Colonic mucosa (tissue), 4 donors: ENCODE measurements around the gene GLI2. TPM values are rescaled to one million over a fixed set of nuclear protein-coding genes. Genes with fewer than 3 reads are reported as not detected.
A peak's percentile ranks its signal among the peaks of the same experiment; 100 is the strongest.

Source experiments
- DNase-seq: peaks from one replicate; pipeline ENCODE4 v3.0.0-alpha.2; 2020
- H3K27ac ChIP-seq: fragments of 200-600 bp; one replicate; pipeline ENCODE4 v1.8.0; 2021
- H3K27me3 ChIP-seq: fragments of 200-600 bp; one replicate; pipeline ENCODE4 v1.8.0; 2021
- H3K36me3 ChIP-seq: fragments of 200-600 bp; one replicate; pipeline ENCODE4 v1.8.0; 2021
- H3K4me1 ChIP-seq: fragments of 200-600 bp; one replicate; pipeline ENCODE4 v1.8.0; 2021; ENCODE audit warnings: mild to moderate bottlenecking
- H3K4me3 ChIP-seq: fragments of 200-600 bp; one replicate; pipeline ENCODE4 v1.8.0; 2021
- H3K9ac ChIP-seq, 2 donors: one replicate each; pipeline ENCODE4 v1.7.0; 2013; ENCODE audit warnings: control low read depth in 2 of 2, low read depth in 2 of 2, low read length in 2 of 2
- H3K9me3 ChIP-seq: fragments of 200-600 bp; one replicate; pipeline ENCODE4 v1.8.0; 2021
- CTCF ChIP-seq: fragments of 200-600 bp; IDR thresholded peaks from one replicate; pipeline ENCODE4 v1.8.0; 2022; ENCODE audit warnings: antibody characterized with exemption, mild to moderate bottlenecking
- intact Hi-C: fragments of 100-400 bp; cut with DNase I; formaldehyde crosslinking; loops from one replicate; pipeline ENCODE4 v1.14.1; 2022
- total RNA-seq, 2 donors: library from RNA; stranded (reverse); fragmentation: NEBNext Ultra II Directional in 1 of 2; extraction: Animal tissue kit (Norgen Biotek cat#: 25700) in 1 of 2; gene quantifications; one replicate each; pipeline ENCODE4 v1.2.1, GENCODE V29; 2021
- donor health status: healthy.
- donor health status: DM: no; HTN: no; CAD: no.
- donor health status: DM: no; HTN: no; CAD: no.

GLI2 gene
- total RNA-seq, 2 donors from 2014 or later = 1.3 to 2.0 TPM

DNA sequence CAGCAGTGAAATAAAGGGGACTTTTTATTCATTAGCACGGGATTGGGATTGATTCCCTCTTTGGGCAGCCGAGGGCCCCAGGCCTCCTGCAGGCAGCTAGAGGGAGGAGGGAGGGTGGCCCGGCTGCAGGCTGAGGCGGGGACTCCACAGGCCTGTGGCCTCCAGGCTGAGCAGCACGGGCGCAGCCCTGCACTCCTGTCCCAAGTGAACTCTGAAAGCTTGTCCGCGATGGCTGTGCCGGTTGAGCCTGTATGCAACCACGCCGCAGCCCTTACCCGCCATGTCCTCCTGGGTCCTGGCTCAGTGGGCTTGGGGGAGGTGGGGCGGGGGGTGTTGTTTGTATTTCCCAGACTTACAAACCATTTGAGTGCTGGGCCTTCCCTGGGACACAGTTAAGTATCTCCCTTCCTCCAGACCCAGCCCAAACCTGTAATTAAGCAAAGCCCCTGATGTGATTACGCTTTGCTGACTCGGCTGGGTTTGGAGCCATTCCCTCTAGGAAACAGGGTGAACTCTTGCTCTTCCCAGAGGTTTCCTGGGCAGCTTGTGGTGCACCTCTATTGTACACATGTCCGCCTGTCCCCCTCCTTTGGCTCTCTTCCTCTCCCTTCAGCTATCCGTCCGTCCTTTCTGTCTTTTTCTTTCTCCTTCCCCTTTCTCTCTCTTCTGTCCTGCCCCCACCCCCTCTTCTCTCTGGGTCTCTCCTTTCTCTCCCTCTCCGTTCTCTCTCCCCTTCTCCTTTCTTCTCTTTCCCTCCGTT lies 5.3 kb downstream of the GLI2 start:
- H3K27me3 ChIP-seq = peaks cover 38% of the 10 kb centered on the region
- intact Hi-C loops = no loop called here
- H3K4me1 ChIP-seq = no peaks in the 10 kb centered on the region
- DNase-seq = peak; percentile 24
- H3K4me3 ChIP-seq = peak overlapping the region; percentile 26
- no peak for TF ChIP-seq CTCF
- H3K36me3 ChIP-seq = no peaks in the 10 kb centered on the region
- no peaks in the 10 kb centered on the region for H3K9me3 ChIP-seq
- H3K9ac ChIP-seq = no peak overlapping the region
- no peak overlapping the region for H3K27ac ChIP-seq

DNA sequence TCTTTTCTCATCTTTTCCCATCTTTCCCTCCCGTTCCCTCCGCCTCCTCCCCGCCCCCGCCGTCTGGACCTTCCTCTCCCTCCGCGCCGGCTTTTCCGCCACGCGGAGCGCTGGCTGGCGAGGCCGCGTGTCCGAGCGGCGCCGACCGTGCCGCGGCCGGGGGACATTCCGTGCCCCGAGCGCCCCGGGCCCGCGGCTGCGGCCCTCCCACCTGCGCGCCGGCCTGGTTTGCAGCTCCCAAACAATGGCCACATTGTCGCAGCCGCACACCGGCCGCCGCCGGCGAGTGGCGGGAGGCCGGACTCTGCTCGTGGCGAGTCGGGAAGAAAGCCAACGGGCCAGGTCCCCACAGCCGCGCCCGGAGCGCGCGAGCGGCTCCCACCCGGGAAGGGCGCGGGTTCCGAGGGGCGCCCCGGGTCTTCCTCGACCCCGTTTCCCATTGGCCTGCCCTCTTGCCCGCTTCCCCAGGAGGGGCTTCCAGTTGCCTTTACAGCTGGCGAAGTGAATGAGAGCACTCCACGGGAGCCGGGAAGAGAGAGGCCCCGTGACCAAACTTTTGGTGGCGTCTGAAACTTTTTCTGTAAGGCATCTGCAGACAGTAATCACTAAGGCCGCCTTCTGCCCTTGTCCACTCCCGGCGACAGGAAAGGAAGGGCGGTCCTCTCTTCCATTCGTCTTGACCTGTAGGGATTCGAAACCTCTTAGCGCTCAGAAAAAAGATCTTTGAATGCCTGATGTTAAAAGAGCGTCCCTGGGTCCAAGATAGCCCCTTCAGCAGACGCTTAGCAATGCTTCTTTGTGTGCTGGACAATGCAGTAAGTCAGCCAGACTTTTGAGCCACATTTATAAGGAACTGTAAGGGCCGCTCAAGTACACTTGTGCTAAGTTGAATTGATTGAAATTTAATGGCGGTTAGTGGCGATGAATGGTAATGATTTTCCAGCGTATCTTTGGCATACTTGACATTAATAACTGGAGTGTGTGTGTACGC lies 6.2 kb downstream of the GLI2 start:
- Histone ChIP-seq H3K4me1 (no peaks in the 10 kb centered on the region), H3K9ac (no peak overlapping the region), H3K4me3 (peak overlapping the region; percentile 26), H3K27me3 (peaks cover 29% of the 10 kb centered on the region), H3K27ac (no peak overlapping the region), H3K9me3 (no peaks in the 10 kb centered on the region), H3K36me3 (no peaks in the 10 kb centered on the region)
- DNase-seq = peak; percentile 34
- intact Hi-C loops = no loop called here
- TF ChIP-seq CTCF = no peak

DNA sequence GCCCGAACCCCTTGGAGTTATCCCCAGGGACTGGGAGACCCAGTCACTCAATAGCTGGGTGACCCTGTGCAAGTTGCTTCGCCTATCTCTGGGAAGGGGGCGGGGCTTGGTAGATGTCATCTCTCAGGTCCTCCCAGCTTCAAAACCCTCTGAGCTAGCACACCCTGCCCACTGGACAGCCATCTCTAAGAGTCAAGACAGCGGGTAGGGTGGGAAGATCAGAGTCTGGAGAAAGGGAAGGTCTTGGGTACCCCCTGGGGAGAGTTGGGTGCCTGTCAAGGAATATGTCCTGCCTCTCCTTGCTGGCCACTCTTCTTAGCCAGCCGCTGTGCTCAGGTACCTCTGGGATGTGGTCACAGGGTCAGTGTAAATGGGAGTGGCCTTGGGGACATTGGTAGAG lies 8.0 kb downstream of the GLI2 start:
- H3K4me1 ChIP-seq = no peaks in the 10 kb centered on the region
- DNase-seq = peak; percentile 9
- H3K27ac ChIP-seq = no peak overlapping the region
- H3K27me3 ChIP-seq = peaks cover 22% of the 10 kb centered on the region
- H3K36me3 ChIP-seq = no peaks in the 10 kb centered on the region
- no peak overlapping the region for H3K4me3 ChIP-seq
- H3K9ac ChIP-seq = no peak overlapping the region
- no peak for TF ChIP-seq CTCF
- intact Hi-C loops = no loop called here
- no peaks in the 10 kb centered on the region for H3K9me3 ChIP-seq

- no peak for TF ChIP-seq CTCF
- Histone ChIP-seq H3K9ac (no peak overlapping the region), H3K9me3 (no peaks in the 10 kb centered on the region), H3K27ac (no peak overlapping the region), H3K27me3 (peaks cover 22% of the 10 kb centered on the region), H3K36me3 (no peaks in the 10 kb centered on the region), H3K4me3 (no peak overlapping the region), H3K4me1 (no peaks in the 10 kb centered on the region)
- intact Hi-C loops = no loop called here
- DNase-seq = no peak
Measured at GRCh38 chr2:120744817-120745216, 9.1 kb downstream of the GLI2 start.

- H3K27me3 ChIP-seq = peaks cover 19% of the 10 kb centered on the region
- H3K9ac ChIP-seq = no peak overlapping the region
Measured at GRCh38 chr2:120745420-120746111, 9.9 kb downstream of the GLI2 start.

More at GRCh38 chr2:120745420-120746111, 9.9 kb downstream of the GLI2 start:
- no peak for TF ChIP-seq CTCF
- no peaks in the 10 kb centered on the region for H3K36me3 ChIP-seq
- H3K27ac ChIP-seq = no peak overlapping the region
- DNase-seq = peak; percentile 13
- no peaks in the 10 kb centered on the region for H3K4me1 ChIP-seq
- H3K4me3 ChIP-seq = no peak overlapping the region
- intact Hi-C loops = no loop called here
- H3K9me3 ChIP-seq = no peaks in the 10 kb centered on the region
